GM21528 (cell line): ENCODE measurements around the gene REM2.
"Not testable (repeated sequence)": the region's sequence is repeated elsewhere in the genome, so short reads cannot be mapped to it uniquely, and the experiment has no call there.

ENCODE experiments used
- ATAC-seq: cut with Tn5 transposase; IDR thresholded peaks from one replicate; pipeline ENCODE4 v1.9.1; 2021; ENCODE audit warnings: mild to moderate bottlenecking, moderate library complexity; ENCODE audit not compliant: unreplicated experiment, low FRiP score

REM2 gene

GRCh38 chr14:22895402-22895801 lies 12.4 kb downstream of the REM2 start:
- ATAC-seq = no peak

GRCh38 chr14:22896356-22896755 lies 13.3 kb downstream of the REM2 start:
- no peak for ATAC-seq

DNA sequence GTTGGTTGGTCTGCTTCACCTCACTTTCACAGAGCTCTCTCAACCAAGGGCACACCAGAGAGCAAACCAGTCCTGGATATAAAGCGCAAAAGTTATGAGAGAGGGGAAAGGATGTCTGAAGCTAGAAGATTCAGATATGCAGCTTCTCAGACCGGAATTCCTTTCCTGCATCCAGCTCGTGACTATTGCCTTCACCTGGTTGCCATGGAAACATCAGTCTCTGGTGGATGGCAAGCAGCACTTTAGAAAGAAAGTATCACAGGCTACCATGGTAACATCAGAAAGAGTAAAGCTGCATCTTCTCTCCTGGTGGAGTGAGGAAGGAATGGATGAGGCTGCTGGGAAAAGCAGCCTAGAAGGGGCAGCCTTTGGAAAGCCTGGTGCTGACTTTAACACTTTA lies 13.7 kb downstream of the REM2 start:
- ATAC-seq = no peak

DNA sequence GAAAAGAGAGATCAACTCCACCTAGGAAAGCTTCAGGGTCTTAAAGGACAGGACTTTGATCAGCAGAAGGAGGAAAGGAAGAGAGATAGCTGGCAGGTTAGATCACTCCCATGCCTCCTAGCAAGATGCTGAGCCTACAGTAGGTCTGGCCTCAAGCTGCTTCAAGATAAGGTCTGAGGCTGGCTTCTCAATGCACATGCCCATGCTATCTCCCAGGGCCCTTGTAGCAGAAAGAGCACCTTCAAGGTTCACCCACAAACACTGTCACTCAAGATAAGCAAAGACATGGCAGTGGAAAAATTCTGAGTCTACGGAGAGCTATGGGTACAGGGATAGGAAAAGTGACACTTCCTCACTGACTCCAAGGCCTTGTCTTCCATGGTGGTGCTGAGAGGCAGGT lies 14.3 kb downstream of the REM2 start:
- ATAC-seq = no peak

DNA sequence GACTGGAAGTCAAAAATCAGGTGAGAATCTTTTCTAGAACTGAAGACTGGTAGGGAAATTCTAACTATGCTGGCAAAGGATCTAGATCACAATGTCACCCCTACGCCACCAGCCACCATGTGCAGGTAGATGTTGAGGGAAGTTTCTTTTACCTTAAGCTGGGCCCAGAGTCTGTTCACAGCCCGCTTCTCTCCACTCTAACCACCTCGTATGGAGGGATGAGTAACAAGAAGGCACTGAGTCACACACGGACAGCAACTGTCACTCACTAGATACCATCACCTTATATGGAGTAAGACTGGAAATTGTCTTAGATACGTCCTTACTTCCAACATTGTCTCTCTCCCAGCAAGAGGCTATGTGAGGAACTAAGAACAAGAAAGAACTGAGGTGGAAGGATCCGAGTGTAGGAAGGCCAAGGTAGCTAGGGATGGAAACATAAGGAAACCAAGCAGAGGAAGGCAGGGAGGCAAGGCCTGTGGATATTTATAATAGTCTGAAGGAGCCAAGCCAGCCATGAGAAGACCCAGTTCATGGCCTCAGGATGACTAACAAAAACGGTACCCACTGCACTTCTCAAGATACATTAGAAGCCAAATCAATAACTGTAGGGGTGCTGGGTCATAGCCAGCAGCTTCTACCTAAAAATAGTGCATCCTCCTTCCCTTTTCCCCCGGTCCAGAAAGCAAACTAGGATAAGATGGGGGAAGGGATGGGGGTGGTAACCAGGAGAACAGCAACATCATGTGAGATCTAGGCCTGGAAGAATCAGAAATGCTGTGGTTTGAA lies 15.5 kb downstream of the REM2 start:
- no peak for ATAC-seq

GRCh38 chr14:22900081-22900799 lies 17.2 kb downstream of the REM2 start:
- ATAC-seq = no peak

DNA sequence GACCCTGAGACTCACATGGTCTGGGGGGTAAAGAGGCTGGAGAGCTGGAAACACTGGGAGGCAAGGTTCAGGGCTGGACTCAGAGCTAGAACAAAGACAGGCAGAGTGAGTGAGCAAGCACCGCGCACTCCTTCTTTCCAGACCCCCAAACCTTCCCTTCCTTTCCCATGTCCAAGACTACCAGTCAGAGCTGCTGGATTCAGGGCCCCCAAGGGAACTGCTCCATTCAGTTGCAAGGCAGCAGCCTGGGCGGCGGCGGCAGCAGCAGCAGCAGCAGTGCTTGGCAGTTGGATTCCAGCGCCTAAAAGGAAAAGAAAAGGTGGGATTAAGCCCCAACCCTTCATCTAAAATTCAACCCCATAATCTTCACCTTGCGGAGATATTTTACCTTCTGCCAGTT lies 18.8 kb downstream of the REM2 start:
- no peak for ATAC-seq

DNA sequence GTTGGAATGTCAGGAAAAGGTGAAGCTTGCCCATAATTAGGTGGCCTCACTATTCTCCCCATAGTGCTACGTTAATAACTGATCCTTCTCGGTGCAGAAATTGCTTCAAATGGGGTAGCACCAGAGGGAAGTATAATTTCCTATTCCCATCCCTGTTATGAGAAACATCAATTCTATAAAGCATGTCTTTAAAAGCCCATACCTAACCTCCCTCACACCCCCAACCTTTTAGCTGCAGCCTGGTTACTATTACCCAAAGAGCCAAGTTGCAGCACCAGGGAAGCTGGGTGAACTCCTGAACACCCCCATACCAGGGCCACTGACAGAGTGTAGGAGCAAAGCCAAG lies 20.7 kb downstream of the REM2 start:
- ATAC-seq = no peak

DNA sequence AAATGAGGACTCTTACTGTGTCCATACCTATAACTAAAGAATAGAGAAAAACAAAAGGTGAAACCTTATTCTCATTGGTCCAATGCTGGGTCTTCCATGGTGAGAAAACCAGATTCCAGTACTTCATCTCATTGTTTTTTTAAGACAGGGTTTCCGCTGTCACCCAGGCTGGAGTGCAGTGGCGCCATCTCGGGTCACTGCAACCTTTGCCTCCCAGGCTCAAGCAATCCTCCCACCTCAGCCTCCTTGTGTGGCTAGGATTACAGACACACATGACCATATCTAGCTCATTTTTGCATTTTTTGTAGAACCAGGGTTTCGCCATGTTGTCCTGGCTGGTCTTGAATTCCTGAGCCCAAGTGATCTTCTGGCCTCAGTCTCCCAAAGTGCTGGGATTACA lies 22.6 kb downstream of the REM2 start:
- ATAC-seq = no peak

- no peak for ATAC-seq
Measured at GRCh38 chr14:22906073-22906472, 23.1 kb downstream of the REM2 start.

DNA sequence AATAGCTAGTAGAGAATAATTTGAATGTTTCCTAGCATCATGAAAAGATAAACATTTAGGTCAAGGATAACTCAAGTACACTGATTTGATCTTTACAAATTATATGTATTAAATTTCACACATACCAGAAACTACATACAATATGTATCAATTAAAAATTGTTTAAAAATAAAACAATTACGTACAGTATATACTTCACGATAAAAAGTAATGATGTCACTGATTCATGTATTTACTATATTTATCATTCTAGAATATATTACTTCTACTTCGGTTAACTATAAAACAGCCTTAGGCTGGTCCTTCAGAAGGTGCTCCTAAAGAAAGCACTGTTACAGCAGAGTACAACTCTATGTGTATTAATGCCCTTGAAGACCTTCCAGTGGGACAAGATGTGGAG lies 24.4 kb downstream of the REM2 start:
- no peak for ATAC-seq

DNA sequence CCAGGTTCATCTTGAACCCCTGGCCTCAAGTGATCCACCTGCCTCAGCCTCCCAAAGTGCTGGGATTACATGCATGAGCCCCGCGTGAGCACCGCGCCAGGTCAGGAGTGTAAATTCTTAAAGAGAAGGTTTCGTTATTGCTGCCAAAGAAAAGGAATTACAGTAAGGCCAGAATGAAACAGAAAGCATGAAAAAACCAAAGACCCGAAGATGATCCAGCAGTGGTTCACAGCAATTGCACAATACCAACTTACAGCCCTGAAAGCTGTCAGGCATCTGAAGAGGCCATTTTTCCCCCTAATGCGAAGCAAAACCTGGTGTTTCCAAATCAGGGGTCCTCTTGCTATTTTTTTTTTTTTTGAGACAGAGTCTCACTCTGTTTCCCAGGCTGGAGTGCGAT lies 25.6 kb downstream of the REM2 start:
- no peak for ATAC-seq

- no peak for ATAC-seq
Measured at GRCh38 chr14:22910916-22911315, 27.9 kb downstream of the REM2 start.

DNA sequence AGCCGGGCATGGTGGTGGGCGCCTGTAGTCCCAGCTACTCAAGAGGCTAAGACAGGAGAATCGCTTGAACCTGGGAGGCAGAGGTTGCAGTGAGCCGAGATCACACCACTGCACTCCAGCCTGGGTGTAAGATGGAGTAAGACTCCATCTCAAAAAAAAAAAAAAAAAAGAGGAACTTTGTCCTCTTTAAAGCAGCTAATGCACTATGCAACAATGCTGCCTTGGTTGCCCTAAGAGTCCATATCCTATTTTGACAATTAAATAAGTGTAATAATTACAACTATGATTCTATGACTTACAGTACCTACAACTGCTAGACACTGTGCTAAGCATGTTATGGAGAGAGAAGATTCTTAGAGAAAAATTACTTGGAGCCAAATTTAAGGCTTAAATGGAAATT lies 31.8 kb downstream of the REM2 start:
- ATAC-seq = not testable (repeated sequence)

GRCh38 chr14:22915886-22916521 lies 33.0 kb downstream of the REM2 start:
- ATAC-seq = no peak

- ATAC-seq = peak; percentile 91
Measured at GRCh38 chr14:22918804-22919600, 36.0 kb downstream of the REM2 start, which contains the start of gene RBM23. RBM23 (minus strand) TSS chr14:22919149.

DNA sequence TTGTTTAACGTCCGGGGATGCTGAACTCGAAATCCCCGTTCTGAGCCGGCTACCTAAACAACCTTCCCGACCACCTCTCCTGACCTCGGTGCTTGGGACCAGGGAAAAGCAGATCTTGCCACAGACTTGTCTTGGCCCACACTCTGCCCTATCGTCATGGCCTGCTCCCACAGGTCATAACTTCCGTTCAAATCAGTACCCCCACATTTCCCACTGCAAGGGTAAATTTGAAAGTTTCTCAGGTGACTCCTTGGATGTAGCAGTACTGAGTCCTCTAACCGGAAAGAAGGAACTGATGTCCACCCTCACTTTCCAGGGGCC lies 36.5 kb downstream of the REM2 start:
- ATAC-seq = peak; percentile 5

- ATAC-seq = no peak
Measured at GRCh38 chr14:22920697-22921096, 37.7 kb downstream of the REM2 start.

- ATAC-seq = no peak
Measured at GRCh38 chr14:22922294-22922693, 39.3 kb downstream of the REM2 start.

DNA sequence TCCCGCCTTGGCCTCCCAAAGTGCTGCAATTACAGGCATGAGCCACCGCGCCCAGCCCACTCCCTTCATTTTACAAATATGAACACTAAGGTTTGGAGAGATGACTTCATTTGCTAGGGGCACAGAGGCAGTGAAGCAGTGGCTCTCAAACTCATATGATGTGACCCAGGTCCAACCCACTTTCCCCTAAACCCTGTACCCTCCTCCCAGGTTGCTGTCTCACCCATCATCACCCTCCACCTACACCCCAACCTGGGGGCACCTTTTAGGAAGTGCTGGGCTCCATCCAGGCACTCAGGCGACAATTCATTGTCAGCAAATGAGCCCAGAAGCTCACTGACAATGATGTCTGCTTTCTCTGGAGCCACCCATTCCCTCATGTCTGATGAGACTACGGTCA lies 40.7 kb downstream of the REM2 start:
- no peak for ATAC-seq

DNA sequence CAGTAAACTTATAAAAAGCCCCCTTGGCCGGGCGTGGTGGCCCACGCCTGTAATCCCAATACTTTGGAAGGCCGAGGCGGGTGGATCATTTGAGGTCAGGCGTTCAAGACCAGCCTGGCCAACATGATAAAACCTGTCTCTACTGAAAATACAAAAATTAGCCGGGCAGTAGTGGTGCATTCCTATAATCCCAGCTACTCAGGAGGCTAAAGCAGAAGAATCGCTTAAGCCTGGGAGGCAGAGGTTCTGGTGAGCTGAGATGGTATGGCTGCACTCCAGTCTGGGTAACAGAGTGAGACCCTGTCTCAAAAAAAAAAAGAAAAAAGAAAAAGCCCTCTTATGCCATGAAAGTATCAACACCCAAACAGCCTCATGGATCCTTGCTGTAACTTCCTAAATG lies 42.5 kb downstream of the REM2 start:
- no peak for ATAC-seq
